Measurements from ENCODE around the gene SUCNR1. TPM values are rescaled to one million over a fixed set of nuclear protein-coding genes. Genes with fewer than 3 reads are reported as not detected.

Gene SUCNR1
- total and polyA plus RNA-seq, 9 donors: 0.04 to 0.53 (median 0.23) TPM; not detected in 2

DNA sequence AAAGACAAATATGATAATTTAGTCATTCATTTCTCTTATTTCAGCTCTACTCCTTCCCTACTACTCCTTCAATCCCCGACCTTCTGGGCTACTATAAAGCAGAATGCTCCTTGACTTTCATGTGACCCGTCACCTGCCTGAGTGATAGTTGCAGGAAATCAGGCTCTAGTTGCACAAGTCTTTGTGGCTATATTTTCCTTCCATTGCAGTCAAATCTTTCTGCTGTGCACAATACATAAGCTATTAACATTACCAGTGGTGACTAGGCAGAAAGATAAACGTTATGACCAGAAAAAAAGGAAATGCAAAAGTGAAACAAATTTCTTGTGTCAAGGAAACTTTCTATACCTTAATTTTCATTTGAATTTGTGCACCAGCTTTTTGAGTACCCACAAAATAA lies 2.3 kb downstream of the SUCNR1 start:
- Histone ChIP-seq H3K27ac (no peak overlapping the region), H3K4me3 (no peak overlapping the region), H3K36me3 (no peaks in the 10 kb centered on the region), H3K27me3 (no peaks in the 10 kb centered on the region), H3K9me3 (no peaks in the 10 kb centered on the region), H3K4me1 (ENCODE audit: insufficient read depth) (no peaks in the 10 kb centered on the region)
- intact Hi-C loops (cut with DNase I): no loop called here
- WGBS, 3 donors: 77 to 82% (median 80%) methylated on average over 3 of the region's 3 CpGs
- TF ChIP-seq, protein P1, sequence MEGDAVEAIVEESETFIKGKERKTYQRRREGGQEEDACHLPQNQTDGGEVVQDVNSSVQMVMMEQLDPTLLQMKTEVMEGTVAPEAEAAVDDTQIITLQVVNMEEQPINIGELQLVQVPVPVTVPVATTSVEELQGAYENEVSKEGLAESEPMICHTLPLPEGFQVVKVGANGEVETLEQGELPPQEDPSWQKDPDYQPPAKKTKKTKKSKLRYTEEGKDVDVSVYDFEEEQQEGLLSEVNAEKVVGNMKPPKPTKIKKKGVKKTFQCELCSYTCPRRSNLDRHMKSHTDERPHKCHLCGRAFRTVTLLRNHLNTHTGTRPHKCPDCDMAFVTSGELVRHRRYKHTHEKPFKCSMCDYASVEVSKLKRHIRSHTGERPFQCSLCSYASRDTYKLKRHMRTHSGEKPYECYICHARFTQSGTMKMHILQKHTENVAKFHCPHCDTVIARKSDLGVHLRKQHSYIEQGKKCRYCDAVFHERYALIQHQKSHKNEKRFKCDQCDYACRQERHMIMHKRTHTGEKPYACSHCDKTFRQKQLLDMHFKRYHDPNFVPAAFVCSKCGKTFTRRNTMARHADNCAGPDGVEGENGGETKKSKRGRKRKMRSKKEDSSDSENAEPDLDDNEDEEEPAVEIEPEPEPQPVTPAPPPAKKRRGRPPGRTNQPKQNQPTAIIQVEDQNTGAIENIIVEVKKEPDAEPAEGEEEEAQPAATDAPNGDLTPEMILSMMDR (IDR thresholded peaks at IDR 0.05): no peak
- TF ChIP-seq EP300 (IDR thresholded peaks at IDR 0.05): no peak
- TF ChIP-seq POLR2A (IDR thresholded peaks at IDR 0.05): no peak
- DNase-seq: no peak

DNA sequence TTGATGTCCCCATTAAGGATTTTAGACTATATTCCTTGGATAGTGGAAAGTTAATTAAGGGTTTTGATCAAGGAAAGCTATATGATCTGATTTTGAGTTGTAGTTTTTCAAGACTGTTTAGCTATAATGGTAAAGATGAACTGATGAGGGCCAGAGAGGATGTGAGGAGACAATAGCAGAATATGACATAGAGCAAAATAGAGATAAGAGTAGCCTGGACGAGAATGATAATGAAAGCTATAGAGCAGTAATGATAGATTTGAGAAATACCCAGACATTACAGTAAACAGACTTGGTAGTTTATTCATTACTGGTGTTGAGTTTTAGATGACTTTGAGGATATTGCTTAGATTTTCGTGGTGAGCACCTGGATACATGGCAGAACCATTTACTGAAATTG lies 3.8 kb downstream of the SUCNR1 start:
- Histone ChIP-seq H3K27me3 (no peaks in the 10 kb centered on the region), H3K36me3 (no peaks in the 10 kb centered on the region), H3K4me1 (ENCODE audit: insufficient read depth) (no peaks in the 10 kb centered on the region), H3K9me3 (no peaks in the 10 kb centered on the region), H3K27ac (no peak overlapping the region), H3K4me3 (no peak overlapping the region)
- no peak for TF ChIP-seq EP300 (IDR thresholded peaks at IDR 0.05)
- TF ChIP-seq, protein P1 (IDR thresholded peaks at IDR 0.05): no peak
- no peak for TF ChIP-seq POLR2A (IDR thresholded peaks at IDR 0.05)
- 91 to 92% (median 91%) methylated on average over 2 of the region's 2 CpGs for WGBS, 3 donors
- intact Hi-C loops (cut with DNase I): no loop called here
- DNase-seq: no peak

DNA sequence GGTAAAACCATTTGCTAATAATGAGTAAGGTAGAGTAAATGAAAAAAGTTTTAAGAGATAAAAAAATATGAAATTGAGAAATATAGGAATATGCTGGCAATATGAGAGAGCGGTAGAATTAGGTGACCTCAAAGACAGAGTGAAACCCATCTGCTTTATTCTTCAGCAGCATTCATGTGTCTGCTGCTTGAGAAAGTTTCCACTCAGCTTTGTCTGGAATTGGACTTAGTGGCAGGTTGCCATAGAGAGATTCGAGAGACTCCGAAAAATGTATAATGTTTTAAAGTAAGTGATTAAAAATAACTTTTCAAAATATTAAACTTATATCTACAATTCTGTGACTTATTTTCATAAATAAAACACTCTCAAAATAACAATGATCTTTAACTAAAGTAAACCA lies 5.0 kb downstream of the SUCNR1 start:
- Histone ChIP-seq H3K4me3 (no peak overlapping the region), H3K27me3 (no peaks in the 10 kb centered on the region), H3K36me3 (no peaks in the 10 kb centered on the region), H3K4me1 (ENCODE audit: insufficient read depth) (no peaks in the 10 kb centered on the region), H3K27ac (no peak overlapping the region), H3K9me3 (no peaks in the 10 kb centered on the region)
- WGBS, 3 donors: 38 to 51% (median 38%) methylated on average over 3 of the region's 3 CpGs
- TF ChIP-seq POLR2A (IDR thresholded peaks at IDR 0.05): no peak
- TF ChIP-seq, protein P1 (IDR thresholded peaks at IDR 0.05): no peak
- no peak for TF ChIP-seq EP300 (IDR thresholded peaks at IDR 0.05)
- DNase-seq: no peak
- intact Hi-C loops (cut with DNase I): no loop called here

DNA sequence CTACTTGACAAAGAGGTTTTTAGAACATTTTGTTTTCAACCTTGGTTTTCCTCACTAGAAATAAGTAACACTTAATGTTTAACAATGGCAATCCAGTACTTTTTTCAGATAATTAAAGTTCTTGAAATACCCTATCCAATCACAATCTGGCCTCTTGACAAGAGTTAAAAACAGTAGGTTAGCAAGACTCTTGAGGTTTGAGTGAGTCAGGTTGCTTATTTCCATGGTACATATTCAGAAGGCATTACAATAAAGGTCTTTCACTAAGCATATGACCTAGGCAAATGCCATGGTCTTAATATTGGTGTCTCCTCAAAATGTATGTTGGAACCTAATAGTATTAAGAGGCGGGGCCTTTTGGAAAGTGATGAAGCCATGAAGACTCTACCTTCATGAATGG lies 5.6 kb downstream of the SUCNR1 start:
- TF ChIP-seq EP300 (IDR thresholded peaks at IDR 0.05) (no peak), POLR2A (IDR thresholded peaks at IDR 0.05) (no peak)
- TF ChIP-seq, protein P1 (IDR thresholded peaks at IDR 0.05): no peak
- H3K9me3 ChIP-seq: no peaks in the 10 kb centered on the region
- no peaks in the 10 kb centered on the region for H3K36me3 ChIP-seq
- DNase-seq: no peak
- H3K27ac ChIP-seq: no peak overlapping the region
- intact Hi-C loops (cut with DNase I): no loop called here
- H3K4me3 ChIP-seq: no peak overlapping the region
- WGBS, 3 donors: 0 to 60% (median 52%) methylated on average over 1 of the region's 1 CpG
- H3K4me1 ChIP-seq (ENCODE audit: insufficient read depth): no peaks in the 10 kb centered on the region
- H3K27me3 ChIP-seq: no peaks in the 10 kb centered on the region
